GM18951 (cell line): ENCODE measurements around the gene CD248.
A peak's percentile ranks its signal among the peaks of the same experiment; 100 is the strongest.

Experiments used
- POLR2A ChIP-seq: IDR thresholded peaks from 4 replicates; pipeline ENCODE4 v1.6.1; 2011; ENCODE audit warnings: mild to moderate bottlenecking; ENCODE audit not compliant: insufficient read length, insufficient read depth; ENCODE audit errors: extremely low read depth
- in situ Hi-C: fragments of 300-500 bp; cut with MboI; formaldehyde crosslinking; loops from one replicate; pipeline ENCODE4 v1.12.0; 2022; ENCODE audit warnings: low sequenced_read_pairs, mixed read lengths, inconsistent platforms; ENCODE audit not compliant: unreplicated experiment

The CD248 gene

GRCh38 chr11:66347425-66348276 lies 30.8 kb upstream of the CD248 start, which contains the start of gene B4GAT1:
Gene B4GAT1 (minus strand): TSS chr11:66347629. CDS start chr11:66347545, 84 bp downstream.
- peak; percentile 65 for TF ChIP-seq POLR2A
- in situ Hi-C loops, result no loop called here

GRCh38 chr11:66346476-66347424 lies 29.9 kb upstream of the CD248 start:
- TF ChIP-seq POLR2A, result no peak
- in situ Hi-C loops, result no loop called here

- TF ChIP-seq POLR2A, result no peak
- in situ Hi-C loops, result no loop called here
Measured at GRCh38 chr11:66345316-66345649, 28.4 kb upstream of the CD248 start.

GRCh38 chr11:66344550-66345315 lies 27.9 kb upstream of the CD248 start, which contains the start of gene BRMS1:
Gene BRMS1 (minus strand): TSS chr11:66345104. CDS start chr11:66342234, 2,870 bp downstream.
- in situ Hi-C loops, result no loop called here

GRCh38 chr11:66343176-66343575 lies 26.3 kb upstream of the CD248 start:
- no peak for TF ChIP-seq POLR2A
- in situ Hi-C loops, result no loop called here

More at GRCh38 chr11:66344550-66345315, 27.9 kb upstream of the CD248 start, which contains the start of gene BRMS1:
- TF ChIP-seq POLR2A, result peak; percentile 97

GRCh38 chr11:66341502-66342126 lies 24.8 kb upstream of the CD248 start:
- TF ChIP-seq POLR2A, result no peak
- in situ Hi-C loops, result no loop called here

GRCh38 chr11:66340596-66341501 lies 24.0 kb upstream of the CD248 start:
- TF ChIP-seq POLR2A, result no peak
- in situ Hi-C loops, result no loop called here

- in situ Hi-C loops, result no loop called here
- no peak for TF ChIP-seq POLR2A
Measured at GRCh38 chr11:66339686-66340483, 23.0 kb upstream of the CD248 start.

- no peak for TF ChIP-seq POLR2A
- in situ Hi-C loops, result no loop called here
Measured at GRCh38 chr11:66339162-66339675, 22.4 kb upstream of the CD248 start.

- TF ChIP-seq POLR2A, result no peak
- in situ Hi-C loops, result no loop called here
Measured at GRCh38 chr11:66338276-66339161, 21.7 kb upstream of the CD248 start.
